B cell (primary cell): Measurements from ENCODE around the gene FTH1. TPM values are rescaled to one million over a fixed set of nuclear protein-coding genes. Genes with fewer than 3 reads are reported as not detected.

Experiments used
- ATAC-seq: fragments of 200-7000 bp; cut with Tn5 transposase; one replicate; pipeline ENCODE4 v1.10.0; 2021; ENCODE audit warnings: low read depth, mild to moderate bottlenecking, moderate number of reproducible peaks, moderate library complexity
- CTCF ChIA-PET: fragments of 350-600 bp; sonication (Branson Sonifier 250); formaldehyde crosslinking; loops from one replicate; lab custom pipeline; 2021; ENCODE audit warnings: antibody characterized with exemption, inconsistent platforms; lab: Charles Lee
- POLR2A ChIA-PET: fragments of 350-600 bp; sonication (Branson Sonifier 250); formaldehyde crosslinking; loops from one replicate; lab custom pipeline; 2021; ENCODE audit warnings: antibody characterized with exemption; lab: Charles Lee
- DNase-seq: peaks from one replicate; pipeline ENCODE4 v3.0.0; 2013
- H2AFZ ChIP-seq: 2 replicates; pipeline ENCODE4 v1.6.1; 2012; ENCODE audit warnings: mild to moderate bottlenecking, low read depth, low read length; ENCODE audit not compliant: insufficient read depth, poor library complexity, severe bottlenecking
- H3K27ac ChIP-seq, 2 donors: 1 replicate in 1 of 2; 2 replicates in 1 of 2; pipeline ENCODE4 v1.5.1; 2012 to 2013; ENCODE audit warnings: low read length in 2 of 2, mild to moderate bottlenecking in 2 of 2, moderate library complexity in 1 of 2
- H3K27me3 ChIP-seq, 4 experiments: fragments of 200-600 bp in 1 of 4; sonication (generic) in 1 of 4; replicated peaks in 1 of 4; 1 replicate in 2 of 4; 2 replicates in 2 of 4; pipeline versions ENCODE4 v1.6.1 to v1.7.0; 2013 to 2016; ENCODE audit warnings: low read length in 3 of 4, mild to moderate bottlenecking in 2 of 4, mixed read lengths in 1 of 4, moderate library complexity in 1 of 4; ENCODE audit not compliant: insufficient read depth in 4 of 4, control insufficient read depth in 3 of 4; ENCODE audit errors: control extremely low read depth in 1 of 4
- H3K36me3 ChIP-seq, 2 experiments: replicated peaks in 1 of 2; 1 replicate in 1 of 2; 2 replicates in 1 of 2; pipeline versions ENCODE4 v1.6.1 to v1.7.1; 2013; ENCODE audit warnings: low read length in 1 of 2; ENCODE audit not compliant: insufficient read depth in 2 of 2, control insufficient read depth in 1 of 2; ENCODE audit errors: control extremely low read depth in 1 of 2, extremely low read depth in 1 of 2
- H3K4me1 ChIP-seq, 2 donors: fragments of 200-600 bp in 1 of 2; sonication (generic) in 1 of 2; 1 replicate in 1 of 2; 2 replicates in 1 of 2; pipeline versions ENCODE4 v1.5.1 to v1.6.1; 2013 to 2017; ENCODE audit warnings: low read length in 2 of 2; ENCODE audit not compliant: control insufficient read depth in 2 of 2, insufficient read depth in 2 of 2
- H3K4me2 ChIP-seq: replicated peaks from 2 replicates; pipeline ENCODE3; 2012; ENCODE audit warnings: mild to moderate bottlenecking, low read depth, low read length; ENCODE audit not compliant: poor library complexity, severe bottlenecking
- H3K4me3 ChIP-seq, 5 experiments: fragments of 200-600 bp in 1 of 5; sonication (generic) in 1 of 5; 1 replicate in 3 of 5; 2 replicates in 2 of 5; pipeline versions ENCODE4 v1.5.1 to v1.7.0; 2011 to 2016; ENCODE audit warnings: low read length in 4 of 5, mild to moderate bottlenecking in 4 of 5, low read depth in 2 of 5, control low read depth in 1 of 5, moderate library complexity in 1 of 5; ENCODE audit not compliant: insufficient read depth in 1 of 5; ENCODE audit errors: control extremely low read depth in 1 of 5, extremely low read depth in 1 of 5
- H3K79me2 ChIP-seq: fragments of 200-600 bp; sonication (generic); one replicate; pipeline ENCODE4 v1.6.0; 2016; ENCODE audit warnings: low read length; ENCODE audit not compliant: control insufficient read depth, insufficient read depth
- H3K9ac ChIP-seq: fragments of 200-600 bp; sonication (generic); 2 replicates; pipeline ENCODE4 v1.6.1; 2017; ENCODE audit warnings: mild to moderate bottlenecking, low read length, moderate library complexity
- H3K9me3 ChIP-seq, 3 donors: one replicate each; pipeline versions ENCODE4 v1.6.1 to v1.7.1; 2013; ENCODE audit warnings: low read length in 2 of 3; ENCODE audit not compliant: control insufficient read depth in 2 of 3, insufficient read depth in 1 of 3; ENCODE audit errors: control extremely low read depth in 1 of 3
- H4K20me1 ChIP-seq: 2 replicates; pipeline ENCODE4 v1.6.0; 2012; ENCODE audit warnings: mild to moderate bottlenecking, low read length; ENCODE audit not compliant: insufficient read depth, control insufficient read depth, poor library complexity, severe bottlenecking
- H3K27ac Mint-ChIP-seq: one replicate; pipeline ENCODE4 v1.8.0; 2021; ENCODE audit warnings: mixed read lengths
- H3K27me3 Mint-ChIP-seq: one replicate; pipeline ENCODE4 v1.8.0; 2021; ENCODE audit warnings: mixed read lengths
- H3K4me1 Mint-ChIP-seq: one replicate; pipeline ENCODE4 v1.8.0; 2021; ENCODE audit warnings: mixed read lengths
- H3K4me3 Mint-ChIP-seq: one replicate; pipeline ENCODE4 v1.8.0; 2021; ENCODE audit warnings: mixed read lengths
- H3K9me3 Mint-ChIP-seq: one replicate; pipeline ENCODE4 v1.8.0; 2022; ENCODE audit warnings: mixed read lengths; ENCODE audit not compliant: insufficient read depth
- EZH2 ChIP-seq: IDR thresholded peaks from 2 replicates; pipeline ENCODE4 v1.6.1; 2012; ENCODE audit warnings: borderline replicate concordance, low read depth, mild to moderate bottlenecking, moderate library complexity, low read length; ENCODE audit not compliant: insufficient read depth, poor library complexity, severe bottlenecking
- WGBS: methylation state at CpG from one replicate; pipeline ENCODE4 v1.1.5; 2013; ENCODE audit warnings: missing lambda C conversion rate; ENCODE audit not compliant: insufficient coverage; 5-methylcytosine and 5-hydroxymethylcytosine counted together
- intact Hi-C: fragments of 100-400 bp; cut with micrococcal nuclease; formaldehyde crosslinking; loops from one replicate; pipeline ENCODE4 v1.10.0; 2022
- polyA plus RNA-seq: library from polyadenylated mRNA; depleted of rRNA; stranded (reverse); fragments of >200 nt; gene quantifications from 2 replicates; pipeline ENCODE4 v1.2.3, GENCODE V29; 2012
- total RNA-seq, 2 donors: library from RNA; stranded (reverse); fragments of 120-200 nt in 1 of 2; gene quantifications; 1 replicate in 1 of 2; 2 replicates in 1 of 2; pipeline versions ENCODE4 v1.2.3 to v1.2.4, GENCODE V29; 2013 to 2022
- TF ChIP-seq, protein P1 (sequence below): fragments of 200-600 bp; IDR thresholded peaks from one replicate; pipeline ENCODE4 v1.8.0; 2022; ENCODE audit warnings: antibody characterized with exemption, mild to moderate bottlenecking

The FTH1 gene
- total and polyA plus RNA-seq, 2 donors (not counting 1 experiment from before 2014, with no cell fraction given): 1,136 to 1,314 TPM

DNA sequence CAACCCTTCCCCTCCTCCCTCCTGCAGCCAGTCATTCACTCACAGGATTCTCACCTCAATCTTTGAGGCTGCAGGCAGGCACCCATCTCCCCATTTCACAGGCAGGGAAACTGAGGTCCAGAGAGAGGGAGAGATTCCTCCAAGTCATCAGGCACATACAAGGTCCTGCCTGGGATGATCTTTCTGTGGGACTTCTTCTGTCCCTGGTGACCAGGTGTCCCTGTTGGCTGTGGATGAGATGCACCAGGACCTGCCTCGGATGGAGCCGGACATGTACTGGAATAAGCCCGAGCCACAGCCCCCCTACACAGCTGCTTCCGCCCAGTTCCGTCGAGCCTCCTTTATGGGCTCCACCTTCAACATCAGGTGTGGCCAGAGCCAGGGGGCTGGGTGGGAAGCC is 7.8 kb downstream of the FTH1 start:
- ChIA-PET POLR2A (no interaction called here), CTCF (interaction anchor here (0.6 to 2.9 kb wide), 3 partner anchors 12 to 508 kb away, joined by 3 to 16 read pairs (median 6); no protein-coding TSS in a partner anchor)
- WGBS: 100% methylated on average over 5 of the region's 6 CpGs
- Histone ChIP-seq H4K20me1 (peaks cover 8% of the 10 kb centered on the region), H3K27ac (no peak overlapping the region), H3K27me3 (peaks cover 0 to 17% (median 6%) of the 10 kb centered on the region in 4 experiments), H3K9ac (no peak overlapping the region), H3K79me2 (peaks cover 29% of the 10 kb centered on the region), H3K4me3 (no peak overlapping the region), H3K4me2 (no peak overlapping the region), H3K36me3 (peaks cover 0 to 25% of the 10 kb centered on the region in 2 experiments), H2AFZ (no peak overlapping the region), H3K4me1 (peaks cover 43 to 50% of the 10 kb centered on the region in 2 donors), H3K9me3 (peaks cover 0 to 10% (median 0%) of the 10 kb centered on the region in 3 donors)
- no peaks in the 10 kb centered on the region for H3K9me3 Mint-ChIP-seq
- no peaks in the 10 kb centered on the region for H3K27me3 Mint-ChIP-seq
- H3K4me3 Mint-ChIP-seq: no peak overlapping the region
- ATAC-seq: no peak
- no peak for DNase-seq
- H3K27ac Mint-ChIP-seq: no peak overlapping the region
- H3K4me1 Mint-ChIP-seq: peaks cover 60% of the 10 kb centered on the region
- TF ChIP-seq EZH2: no peak
- intact Hi-C loops: no loop called here

DNA sequence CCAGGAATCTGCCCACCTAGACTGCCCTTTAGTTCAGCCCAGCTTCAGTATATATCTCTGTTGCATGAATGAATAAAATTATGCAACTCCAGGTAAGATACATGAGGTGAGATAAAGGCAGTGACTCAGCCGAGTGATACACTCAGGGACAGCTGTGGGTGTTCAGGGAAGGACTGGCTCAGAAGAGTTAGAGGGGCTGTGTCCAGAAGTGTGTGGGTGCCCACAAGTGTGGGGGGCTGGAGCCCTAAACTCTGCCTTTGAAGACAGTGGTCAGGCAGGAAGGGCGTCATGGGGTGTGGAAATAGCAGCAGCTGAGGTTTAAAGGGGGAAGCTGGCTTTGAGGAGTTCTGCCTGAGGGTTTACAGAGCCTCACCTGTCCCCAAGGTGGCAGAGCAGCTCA is 8.3 kb downstream of the FTH1 start:
- Histone ChIP-seq H3K4me2 (no peak overlapping the region), H3K4me1 (peaks cover 39 to 46% of the 10 kb centered on the region in 2 donors)
- DNase-seq: no peak

More for the DNA sequence above, 8.3 kb downstream of the FTH1 start:
- ATAC-seq: no peak
- Histone ChIP-seq H3K9ac (no peak overlapping the region), H4K20me1 (peaks cover 5% of the 10 kb centered on the region), H3K79me2 (peaks cover 28% of the 10 kb centered on the region), H3K27ac (no peak overlapping the region), H3K4me3 (no peak overlapping the region), H3K36me3 (peaks cover 0 to 20% of the 10 kb centered on the region in 2 experiments), H3K9me3 (peaks cover 0 to 15% (median 0%) of the 10 kb centered on the region in 3 donors), H2AFZ (no peak overlapping the region), H3K27me3 (peaks cover 0 to 22% (median 10%) of the 10 kb centered on the region in 4 experiments)
- no peak overlapping the region for H3K4me3 Mint-ChIP-seq
- no peak for TF ChIP-seq EZH2
- TF ChIP-seq, protein P1, sequence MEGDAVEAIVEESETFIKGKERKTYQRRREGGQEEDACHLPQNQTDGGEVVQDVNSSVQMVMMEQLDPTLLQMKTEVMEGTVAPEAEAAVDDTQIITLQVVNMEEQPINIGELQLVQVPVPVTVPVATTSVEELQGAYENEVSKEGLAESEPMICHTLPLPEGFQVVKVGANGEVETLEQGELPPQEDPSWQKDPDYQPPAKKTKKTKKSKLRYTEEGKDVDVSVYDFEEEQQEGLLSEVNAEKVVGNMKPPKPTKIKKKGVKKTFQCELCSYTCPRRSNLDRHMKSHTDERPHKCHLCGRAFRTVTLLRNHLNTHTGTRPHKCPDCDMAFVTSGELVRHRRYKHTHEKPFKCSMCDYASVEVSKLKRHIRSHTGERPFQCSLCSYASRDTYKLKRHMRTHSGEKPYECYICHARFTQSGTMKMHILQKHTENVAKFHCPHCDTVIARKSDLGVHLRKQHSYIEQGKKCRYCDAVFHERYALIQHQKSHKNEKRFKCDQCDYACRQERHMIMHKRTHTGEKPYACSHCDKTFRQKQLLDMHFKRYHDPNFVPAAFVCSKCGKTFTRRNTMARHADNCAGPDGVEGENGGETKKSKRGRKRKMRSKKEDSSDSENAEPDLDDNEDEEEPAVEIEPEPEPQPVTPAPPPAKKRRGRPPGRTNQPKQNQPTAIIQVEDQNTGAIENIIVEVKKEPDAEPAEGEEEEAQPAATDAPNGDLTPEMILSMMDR: no peak
- ChIA-PET POLR2A (interaction anchor here (0.7 kb wide), 1 partner anchor 10 kb away, joined by 7 read pairs; no protein-coding TSS in a partner anchor), CTCF (interaction anchor here (0.6 to 2.9 kb wide), 3 partner anchors 12 to 508 kb away, joined by 3 to 16 read pairs (median 6); no protein-coding TSS in a partner anchor)
- H3K27me3 Mint-ChIP-seq: no peaks in the 10 kb centered on the region
- intact Hi-C loops: no loop called here
- peak overlapping the region; percentile 60 for H3K27ac Mint-ChIP-seq
- whole genome bisulfite sequencing: 42% methylated on average over 2 of the region's 2 CpGs
- no peaks in the 10 kb centered on the region for H3K9me3 Mint-ChIP-seq
- peaks cover 54% of the 10 kb centered on the region for H3K4me1 Mint-ChIP-seq
